Panc1 (cell line): Measurements from ENCODE around the gene HIPK4.

ENCODE experiments used
- CTCF ChIP-seq: fragments of 450-650 bp; IDR thresholded peaks from 2 replicates; pipeline ENCODE4 v1.5.1; 2017; ENCODE audit warnings: mild to moderate bottlenecking
- POLR2AphosphoS5 ChIP-seq: IDR thresholded peaks from 2 replicates; pipeline ENCODE4 v1.6.1; 2012; ENCODE audit warnings: mild to moderate bottlenecking, low read depth, low read length, moderate library complexity
- REST ChIP-seq, 2 experiments: IDR thresholded peaks; 2 replicates each; pipeline ENCODE4 v1.6.1; 2011 to 2012; ENCODE audit warnings: low read depth in 2 of 2, control low read depth in 1 of 2, low read length in 1 of 2, mild to moderate bottlenecking in 1 of 2, moderate library complexity in 1 of 2; ENCODE audit not compliant: insufficient read depth in 1 of 2
- SIN3A ChIP-seq: IDR thresholded peaks from 2 replicates; pipeline ENCODE4 v1.6.1; 2012; ENCODE audit warnings: low read depth, mild to moderate bottlenecking, low read length, moderate library complexity, borderline replicate concordance; ENCODE audit not compliant: insufficient read depth
- TCF7L2 ChIP-seq: IDR thresholded peaks from 2 replicates; pipeline ENCODE4 v1.6.1; 2011; ENCODE audit warnings: mild to moderate bottlenecking, low read depth, low read length, inconsistent platforms

GRCh38 chr19:40360020-40360707 lies 29.8 kb downstream of the HIPK4 start:
- TF ChIP-seq SIN3A (no peak), CTCF (no peak), POLR2AphosphoS5 (no peak), TCF7L2 (no peak), REST (IDR thresholded peaks at IDR 0.05; ENCODE audit: insufficient read depth in 1 of 2, low read depth in 2 of 2, low read length in 1 of 2) (no peak)
